ENCODE results near the gene EXD3.
"Not testable (repeated sequence)": the region's sequence is repeated elsewhere in the genome, so short reads cannot be mapped to it uniquely, and the experiment has no call there.

The EXD3 gene

GRCh38 chr9:137411260-137411644 lies 11.7 kb downstream of the EXD3 start:
- no peak for DNase-seq (ENCODE audit: low read depth)

- no peak for DNase-seq (ENCODE audit: low read depth)
These were observed 12.1 kb downstream of the EXD3 start for GRCh38 chr9:137410891-137411249.

GRCh38 chr9:137410236-137410890 lies 12.6 kb downstream of the EXD3 start:
- not testable (repeated sequence) for DNase-seq (ENCODE audit: low read depth)

GRCh38 chr9:137409515-137409914 lies 13.4 kb downstream of the EXD3 start:
- DNase-seq (ENCODE audit: low read depth): no peak

GRCh38 chr9:137408651-137409405 lies 14.1 kb downstream of the EXD3 start:
- no peak for DNase-seq (ENCODE audit: low read depth)

GRCh38 chr9:137407590-137408300 lies 15.2 kb downstream of the EXD3 start:
- DNase-seq (ENCODE audit: low read depth): no peak

GRCh38 chr9:137406876-137407589 lies 15.9 kb downstream of the EXD3 start:
- no peak for DNase-seq (ENCODE audit: low read depth)

- no peak for DNase-seq (ENCODE audit: low read depth)
These were observed 16.7 kb downstream of the EXD3 start for GRCh38 chr9:137406085-137406760.

GRCh38 chr9:137405677-137406081 lies 17.3 kb downstream of the EXD3 start:
- DNase-seq (ENCODE audit: low read depth): no peak

- no peak for DNase-seq (ENCODE audit: low read depth)
These were observed 17.9 kb downstream of the EXD3 start for GRCh38 chr9:137404961-137405567.

- no peak for DNase-seq (ENCODE audit: low read depth)
These were observed 19.7 kb downstream of the EXD3 start for GRCh38 chr9:137403269-137403668.

- no peak for DNase-seq (ENCODE audit: low read depth)
These were observed 20.2 kb downstream of the EXD3 start for GRCh38 chr9:137402746-137403145.

GRCh38 chr9:137398561-137399468 lies 24.1 kb downstream of the EXD3 start:
- no peak for DNase-seq (ENCODE audit: low read depth)

- DNase-seq (ENCODE audit: low read depth): no peak
These were observed 25.1 kb downstream of the EXD3 start for GRCh38 chr9:137397675-137398423.

- DNase-seq (ENCODE audit: low read depth): no peak
These were observed 26.2 kb downstream of the EXD3 start for GRCh38 chr9:137396634-137397367.

GRCh38 chr9:137396227-137396626 lies 26.7 kb downstream of the EXD3 start:
- peak; percentile 84 for DNase-seq (ENCODE audit: low read depth)

GRCh38 chr9:137395666-137396010 lies 27.3 kb downstream of the EXD3 start:
- no peak for DNase-seq (ENCODE audit: low read depth)

- no peak for DNase-seq (ENCODE audit: low read depth)
These were observed 27.9 kb downstream of the EXD3 start for GRCh38 chr9:137394866-137395665.
